Measurements from ENCODE around the gene KIAA0825.

KIAA0825 gene

GRCh38 chr5:94223235-94223634 lies 395.2 kb downstream of the KIAA0825 start:
- H3K4me3 ChIP-seq (ENCODE audit: low read depth, low read length) = no peak overlapping the region
- no peak for TF ChIP-seq CTCF (IDR thresholded peaks at IDR 0.05; ENCODE audit: borderline replicate concordance, insufficient read depth, low read depth, low read length)

- no peak for TF ChIP-seq CTCF (IDR thresholded peaks at IDR 0.05; ENCODE audit: borderline replicate concordance, insufficient read depth, low read depth, low read length)
- H3K4me3 ChIP-seq (ENCODE audit: low read depth, low read length) = no peak overlapping the region
Measured at GRCh38 chr5:94218374-94218773, 400.0 kb downstream of the KIAA0825 start.

- no peak overlapping the region for H3K4me3 ChIP-seq (ENCODE audit: low read depth, low read length)
Measured at GRCh38 chr5:94217745-94218144, 400.7 kb downstream of the KIAA0825 start.

GRCh38 chr5:94217216-94217615 lies 401.2 kb downstream of the KIAA0825 start:
- TF ChIP-seq CTCF (IDR thresholded peaks at IDR 0.05; ENCODE audit: borderline replicate concordance, insufficient read depth, low read depth, low read length) = no peak
- H3K4me3 ChIP-seq (ENCODE audit: low read depth, low read length) = no peak overlapping the region

More at GRCh38 chr5:94217745-94218144, 400.7 kb downstream of the KIAA0825 start:
- TF ChIP-seq CTCF (IDR thresholded peaks at IDR 0.05; ENCODE audit: borderline replicate concordance, insufficient read depth, low read depth, low read length) = no peak

- no peak for TF ChIP-seq CTCF (IDR thresholded peaks at IDR 0.05; ENCODE audit: borderline replicate concordance, insufficient read depth, low read depth, low read length)
- no peak overlapping the region for H3K4me3 ChIP-seq (ENCODE audit: low read depth, low read length)
Measured at GRCh38 chr5:94212476-94212875, 405.9 kb downstream of the KIAA0825 start.

- TF ChIP-seq CTCF (IDR thresholded peaks at IDR 0.05; ENCODE audit: borderline replicate concordance, insufficient read depth, low read depth, low read length) = no peak
- no peak overlapping the region for H3K4me3 ChIP-seq (ENCODE audit: low read depth, low read length)
Measured at GRCh38 chr5:94209774-94210355, 408.5 kb downstream of the KIAA0825 start.

- TF ChIP-seq CTCF (IDR thresholded peaks at IDR 0.05; ENCODE audit: borderline replicate concordance, insufficient read depth, low read depth, low read length) = no peak
- no peak overlapping the region for H3K4me3 ChIP-seq (ENCODE audit: low read depth, low read length)
Measured at GRCh38 chr5:94209272-94209671, 409.1 kb downstream of the KIAA0825 start.

All from GM12875 (cell line).